Tibial nerve (tissue), 4 donors: ENCODE results near the gene RASA3. TPM values are rescaled to one million over a fixed set of nuclear protein-coding genes. Genes with fewer than 3 reads are reported as not detected.

ENCODE experiments used
- DNase-seq, 2 donors: peaks; one replicate each; pipeline ENCODE4 v3.0.0-alpha.2; 2019; ENCODE audit warnings: low spot score in 2 of 2
- H3K27ac ChIP-seq, 4 donors: fragments of 200-600 bp; sonication (generic) in 3 of 4; one replicate each; pipeline ENCODE4 v1.5.1; 2017 to 2019; ENCODE audit warnings: mild to moderate bottlenecking in 1 of 4
- H3K27me3 ChIP-seq, 2 donors: fragments of 200-600 bp; sonication (generic) in 1 of 2; one replicate each; pipeline versions ENCODE4 v1.5.1 to v1.6.0; 2017 to 2019
- H3K36me3 ChIP-seq, 3 donors: fragments of 200-600 bp; sonication (generic); one replicate each; pipeline ENCODE4 v1.5.1; 2018 to 2019
- H3K4me1 ChIP-seq, 4 donors: fragments of 200-600 bp; sonication (generic) in 3 of 4; one replicate each; pipeline ENCODE4 v1.5.1; 2017 to 2019
- H3K4me3 ChIP-seq, 4 donors: fragments of 200-600 bp; sonication (generic) in 3 of 4; one replicate each; pipeline ENCODE4 v1.5.1; 2017 to 2019; ENCODE audit warnings: mild to moderate bottlenecking in 1 of 4, moderate library complexity in 1 of 4
- H3K9me3 ChIP-seq, 4 donors: fragments of 200-600 bp; sonication (generic) in 3 of 4; one replicate each; pipeline ENCODE4 v1.5.1; 2017 to 2019
- EP300 ChIP-seq, 2 donors: sonication (generic); formaldehyde crosslinking; IDR thresholded peaks; one replicate each; pipeline ENCODE4 v1.6.1; 2017; ENCODE audit warnings: antibody characterized with exemption in 2 of 2, mild to moderate bottlenecking in 1 of 2
- POLR2A ChIP-seq, 2 donors: fragments of 450-650 bp; IDR thresholded peaks; one replicate each; pipeline ENCODE4 v1.6.1; 2017; ENCODE audit warnings: antibody characterized with exemption in 2 of 2, mild to moderate bottlenecking in 2 of 2, moderate library complexity in 2 of 2
- whole genome bisulfite sequencing, 2 donors: methylation state at CpG; one replicate each; pipeline ENCODE4 v1.1.5; 2018; 5-methylcytosine and 5-hydroxymethylcytosine counted together
- total RNA-seq, 4 donors: library from RNA; depleted of rRNA; stranded (reverse); fragments of >200 nt; gene quantifications; one replicate each; pipeline ENCODE4 v1.1.0, GENCODE V29; 2016
- TF ChIP-seq, protein P1 (sequence below), 5 experiments: fragments of 200-600 bp in 3 of 5; fragments of 450-650 bp in 2 of 5; sonication (generic) in 3 of 5; IDR thresholded peaks; one replicate each; pipeline ENCODE4 v1.5.1; 2016 to 2019; ENCODE audit warnings: antibody characterized with exemption in 5 of 5, mild to moderate bottlenecking in 3 of 5, moderate library complexity in 2 of 5

The RASA3 gene
- total RNA-seq, 4 donors from 2014 or later = 36.2 to 63.3 (median 46.3) TPM

DNA sequence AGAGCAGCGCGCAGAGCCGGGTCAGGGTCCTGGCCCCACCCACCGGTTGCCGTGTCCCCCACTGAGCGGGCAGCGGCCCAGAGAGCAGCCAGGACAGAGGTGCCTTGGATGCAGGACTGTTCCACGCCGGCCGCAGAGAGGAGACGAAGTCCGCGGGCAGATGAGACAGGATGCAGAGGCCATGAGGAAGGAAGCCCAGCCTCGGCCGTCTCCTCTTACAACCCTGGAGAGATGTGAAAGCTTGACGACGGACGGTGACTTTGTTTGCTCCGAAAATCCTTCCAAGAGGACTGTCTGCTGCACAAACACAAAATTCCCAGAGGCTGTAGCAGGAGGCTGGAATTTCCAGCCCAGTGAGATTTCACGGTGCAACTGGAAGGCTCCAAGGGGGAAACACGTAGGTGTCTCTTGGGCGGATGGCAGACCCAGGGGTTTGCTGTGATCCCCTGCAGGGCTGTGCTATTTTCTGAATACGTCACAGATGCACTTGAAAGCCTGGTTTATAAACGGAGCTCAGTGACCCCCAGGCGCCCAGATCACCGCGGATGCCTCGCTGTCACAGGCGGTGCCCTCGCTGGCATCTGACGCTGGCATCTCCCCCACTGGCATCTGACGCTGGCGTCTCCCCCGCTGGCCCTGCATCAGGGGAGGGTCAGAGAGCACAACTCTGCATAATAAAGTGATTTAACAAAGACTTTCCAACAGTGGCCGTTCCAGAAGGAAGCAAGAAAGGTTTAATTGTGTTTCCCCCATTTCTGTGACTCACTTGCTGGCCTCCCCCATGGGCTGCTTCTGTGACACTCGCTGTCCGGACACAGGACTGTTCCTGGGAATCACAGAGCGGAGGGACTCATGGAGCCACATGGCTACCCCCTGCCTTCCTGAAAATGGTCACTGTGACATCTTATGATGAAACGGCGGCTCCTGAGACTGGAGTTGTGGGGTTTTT is 96.6 kb downstream of the RASA3 start:
- 42 to 49% methylated on average over 31 to 40 of the region's 40 CpGs for WGBS, 2 donors
- Histone ChIP-seq H3K9me3 (no peaks in the 10 kb centered on the region), H3K36me3 (peaks cover 0 to 4% (median 0%) of the 10 kb centered on the region in 3 donors), H3K27me3 (no peaks in the 10 kb centered on the region), H3K27ac (peak overlapping the region; percentile 68 to 90 (median 76)), H3K4me1 (peaks cover 3 to 80% (median 35%) of the 10 kb centered on the region in 4 donors), H3K4me3 (peak overlapping the region in 3 of 4 donors; percentile 7 to 36 (median 23))
- DNase-seq = peak; percentile 50 to 51
- TF ChIP-seq, protein P1, sequence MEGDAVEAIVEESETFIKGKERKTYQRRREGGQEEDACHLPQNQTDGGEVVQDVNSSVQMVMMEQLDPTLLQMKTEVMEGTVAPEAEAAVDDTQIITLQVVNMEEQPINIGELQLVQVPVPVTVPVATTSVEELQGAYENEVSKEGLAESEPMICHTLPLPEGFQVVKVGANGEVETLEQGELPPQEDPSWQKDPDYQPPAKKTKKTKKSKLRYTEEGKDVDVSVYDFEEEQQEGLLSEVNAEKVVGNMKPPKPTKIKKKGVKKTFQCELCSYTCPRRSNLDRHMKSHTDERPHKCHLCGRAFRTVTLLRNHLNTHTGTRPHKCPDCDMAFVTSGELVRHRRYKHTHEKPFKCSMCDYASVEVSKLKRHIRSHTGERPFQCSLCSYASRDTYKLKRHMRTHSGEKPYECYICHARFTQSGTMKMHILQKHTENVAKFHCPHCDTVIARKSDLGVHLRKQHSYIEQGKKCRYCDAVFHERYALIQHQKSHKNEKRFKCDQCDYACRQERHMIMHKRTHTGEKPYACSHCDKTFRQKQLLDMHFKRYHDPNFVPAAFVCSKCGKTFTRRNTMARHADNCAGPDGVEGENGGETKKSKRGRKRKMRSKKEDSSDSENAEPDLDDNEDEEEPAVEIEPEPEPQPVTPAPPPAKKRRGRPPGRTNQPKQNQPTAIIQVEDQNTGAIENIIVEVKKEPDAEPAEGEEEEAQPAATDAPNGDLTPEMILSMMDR (IDR thresholded peaks at IDR 0.05) = no peak
- TF ChIP-seq EP300 (IDR thresholded peaks at IDR 0.05) = peak in 1 of 2 donors; percentile 81
- TF ChIP-seq POLR2A (IDR thresholded peaks at IDR 0.05) = no peak

DNA sequence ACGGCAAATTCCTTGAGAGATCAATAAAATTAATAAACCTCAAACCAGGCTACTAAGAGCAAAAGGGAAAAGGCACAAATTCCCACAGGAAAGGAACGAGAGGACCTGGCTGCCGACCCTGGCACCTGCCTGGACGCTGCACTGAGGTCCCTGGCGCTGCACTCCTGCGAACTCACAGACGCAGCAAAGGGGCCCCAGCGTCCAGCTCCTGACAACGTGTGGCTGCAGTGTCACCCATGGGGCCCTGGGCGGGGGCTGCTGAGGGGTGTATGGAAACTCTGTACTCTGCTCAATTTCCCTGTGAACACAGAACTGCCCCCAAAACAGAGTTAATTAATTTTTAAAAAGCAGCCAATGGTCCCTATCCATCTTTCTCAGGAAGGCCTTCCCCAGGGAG is 97.2 kb downstream of the RASA3 start:
- no peak for DNase-seq
- no peak for TF ChIP-seq POLR2A (IDR thresholded peaks at IDR 0.05)
- TF ChIP-seq, protein P1 (IDR thresholded peaks at IDR 0.05) = no peak
- peak overlapping the region in 3 of 4 donors; percentile 13 to 36 (median 23) for H3K4me3 ChIP-seq
- no peaks in the 10 kb centered on the region for H3K9me3 ChIP-seq
- peak overlapping the region; percentile 68 to 90 (median 76) for H3K27ac ChIP-seq
- 58 to 67% methylated on average over 10 of the region's 10 CpGs for WGBS, 2 donors
- H3K36me3 ChIP-seq = no peaks in the 10 kb centered on the region
- H3K4me1 ChIP-seq = peaks cover 3 to 86% (median 35%) of the 10 kb centered on the region in 4 donors
- H3K27me3 ChIP-seq = no peaks in the 10 kb centered on the region

DNA sequence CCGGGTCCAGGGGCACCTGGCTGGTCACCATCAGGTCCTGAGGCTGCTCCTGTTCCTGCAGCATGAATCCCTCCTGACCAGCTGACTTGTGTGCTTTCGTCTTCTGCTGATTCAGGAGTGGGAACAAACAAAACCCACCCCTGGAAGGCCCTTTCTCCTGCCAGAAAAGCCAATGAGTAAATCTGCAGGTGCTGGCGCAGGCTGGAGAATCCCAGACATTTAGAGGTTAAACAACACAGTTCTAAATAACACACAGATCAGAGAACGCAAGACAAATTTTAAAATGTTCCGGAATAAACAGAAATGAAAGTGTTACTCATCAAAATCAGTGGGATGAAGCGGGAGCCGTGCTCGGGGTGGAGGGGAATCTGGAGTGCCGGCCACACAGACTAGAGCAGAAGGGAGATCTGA is 97.9 kb downstream of the RASA3 start:
- Histone ChIP-seq H3K27me3 (no peaks in the 10 kb centered on the region), H3K4me3 (peak overlapping the region in 2 of 4 donors; percentile 13 to 36), H3K4me1 (peaks cover 3 to 89% (median 37%) of the 10 kb centered on the region in 4 donors), H3K27ac (peak overlapping the region; percentile 68 to 90 (median 76)), H3K36me3 (peaks cover 0 to 5% (median 0%) of the 10 kb centered on the region in 3 donors), H3K9me3 (no peaks in the 10 kb centered on the region)
- TF ChIP-seq, protein P1 (IDR thresholded peaks at IDR 0.05) = no peak
- TF ChIP-seq EP300 (IDR thresholded peaks at IDR 0.05) (no peak), POLR2A (IDR thresholded peaks at IDR 0.05) (no peak)
- WGBS, 2 donors = 29 to 34% methylated on average over 9 of the region's 9 CpGs
- no peak for DNase-seq

DNA sequence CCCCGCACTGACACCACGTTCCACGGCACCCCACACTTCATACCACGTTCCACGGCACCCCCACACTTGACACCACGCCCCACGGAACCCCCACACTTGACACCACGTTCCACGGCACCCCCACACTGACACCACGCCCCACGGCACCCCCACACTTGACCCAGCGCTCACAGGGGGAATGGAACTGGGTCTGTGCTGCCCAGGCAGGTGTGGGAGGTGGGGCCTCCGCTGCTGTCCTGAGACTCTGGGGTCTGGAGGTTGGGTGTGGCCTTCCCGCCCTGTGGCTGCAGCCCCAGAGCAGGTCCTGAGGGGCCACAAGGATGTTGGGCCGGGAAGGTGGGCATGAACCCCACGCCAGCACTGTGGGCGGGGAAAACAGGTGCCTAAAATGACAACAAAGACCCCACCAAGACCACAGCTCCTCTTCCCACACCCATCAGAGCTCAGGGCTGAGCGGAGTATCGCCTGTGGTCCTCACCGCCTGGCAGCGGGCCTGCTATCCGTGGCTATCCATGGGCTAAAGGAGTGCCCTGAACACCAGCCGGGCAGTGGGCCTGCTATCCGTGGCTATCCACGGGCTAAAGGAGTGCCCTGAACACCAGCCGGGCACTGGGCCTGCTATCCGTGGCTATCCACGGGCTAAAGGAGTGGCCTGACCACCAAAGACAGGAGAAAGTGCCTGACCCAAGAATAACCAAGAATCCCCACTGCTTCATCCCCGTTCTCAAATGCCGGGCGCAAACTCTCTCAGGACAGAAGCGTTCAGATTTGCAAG is 98.7 kb downstream of the RASA3 start:
- Histone ChIP-seq H3K36me3 (peaks cover 0 to 5% (median 0%) of the 10 kb centered on the region in 3 donors), H3K4me3 (peak overlapping the region in 2 of 4 donors; percentile 13 to 36), H3K4me1 (peaks cover 3 to 84% (median 37%) of the 10 kb centered on the region in 4 donors), H3K9me3 (no peaks in the 10 kb centered on the region), H3K27me3 (no peaks in the 10 kb centered on the region), H3K27ac (peak overlapping the region; percentile 68 to 90 (median 76))
- WGBS, 2 donors = 74 to 76% methylated on average over 18 to 30 of the region's 32 CpGs
- TF ChIP-seq EP300 (IDR thresholded peaks at IDR 0.05) (no peak), POLR2A (IDR thresholded peaks at IDR 0.05) (no peak)
- TF ChIP-seq, protein P1 (IDR thresholded peaks at IDR 0.05) = no peak
- no peak for DNase-seq
